MM.1S (cell line): ENCODE data around the gene RB1.

ENCODE experiments used
- EZH2 ChIP-seq: fragments of 300-600 bp; sonication (generic); optimal IDR thresholded peaks from 2 replicates; pipeline ENCODE3; 2017; ENCODE audit warnings: low read depth, mild to moderate bottlenecking, antibody characterized with exemption, low read length, mixed read lengths
- TF ChIP-seq, protein P1 (sequence below): fragments of 300-600 bp; sonication (generic); IDR thresholded peaks from 2 replicates; pipeline ENCODE4 v1.5.1; 2016; ENCODE audit warnings: antibody characterized with exemption, low read length, mixed read lengths

DNA sequence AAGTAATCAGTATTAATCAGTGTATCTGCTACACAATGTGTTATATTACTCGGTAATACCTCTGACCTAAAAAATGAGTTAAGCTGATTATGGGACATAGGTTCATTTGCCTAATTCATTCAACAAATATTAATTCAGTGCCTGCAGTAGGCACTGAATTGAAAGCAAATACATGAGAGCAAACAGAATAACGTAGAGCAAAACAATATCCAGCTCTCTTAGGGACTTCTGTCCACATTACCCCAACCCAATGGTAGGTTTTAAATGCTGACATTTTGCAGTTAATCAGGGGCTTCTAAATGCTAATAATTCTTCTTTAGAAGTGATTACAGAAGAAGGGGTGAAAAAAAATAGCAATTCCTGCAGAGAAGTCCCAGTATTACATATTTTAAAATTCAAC, 224.4 kb downstream of the RB1 start:
- TF ChIP-seq, protein P1, sequence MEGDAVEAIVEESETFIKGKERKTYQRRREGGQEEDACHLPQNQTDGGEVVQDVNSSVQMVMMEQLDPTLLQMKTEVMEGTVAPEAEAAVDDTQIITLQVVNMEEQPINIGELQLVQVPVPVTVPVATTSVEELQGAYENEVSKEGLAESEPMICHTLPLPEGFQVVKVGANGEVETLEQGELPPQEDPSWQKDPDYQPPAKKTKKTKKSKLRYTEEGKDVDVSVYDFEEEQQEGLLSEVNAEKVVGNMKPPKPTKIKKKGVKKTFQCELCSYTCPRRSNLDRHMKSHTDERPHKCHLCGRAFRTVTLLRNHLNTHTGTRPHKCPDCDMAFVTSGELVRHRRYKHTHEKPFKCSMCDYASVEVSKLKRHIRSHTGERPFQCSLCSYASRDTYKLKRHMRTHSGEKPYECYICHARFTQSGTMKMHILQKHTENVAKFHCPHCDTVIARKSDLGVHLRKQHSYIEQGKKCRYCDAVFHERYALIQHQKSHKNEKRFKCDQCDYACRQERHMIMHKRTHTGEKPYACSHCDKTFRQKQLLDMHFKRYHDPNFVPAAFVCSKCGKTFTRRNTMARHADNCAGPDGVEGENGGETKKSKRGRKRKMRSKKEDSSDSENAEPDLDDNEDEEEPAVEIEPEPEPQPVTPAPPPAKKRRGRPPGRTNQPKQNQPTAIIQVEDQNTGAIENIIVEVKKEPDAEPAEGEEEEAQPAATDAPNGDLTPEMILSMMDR, result no peak
- no peak for TF ChIP-seq EZH2
